Stimulated activated CD8-positive, alpha-beta memory T cell treated with anti-CD3 and anti-CD28 coated beads, Interleukin-4, amount 100 ng/mL, for 24 hours (primary cell): ENCODE results near the gene PDZRN4.
"Not testable (repeated sequence)": the region's sequence is repeated elsewhere in the genome, so short reads cannot be mapped to it uniquely, and the experiment has no call there.

Experiments
- DNase-seq: peaks from one replicate; pipeline ENCODE4 v3.0.0-alpha.2; 2020; ENCODE audit warnings: low read depth

Gene PDZRN4

GRCh38 chr12:41286426-41286825 is 98.3 kb downstream of the PDZRN4 start:
- no peak for DNase-seq

- DNase-seq = no peak
Measured at GRCh38 chr12:41287500-41288141, 99.5 kb downstream of the PDZRN4 start.

- no peak for DNase-seq
Measured at GRCh38 chr12:41288142-41288811, 100.2 kb downstream of the PDZRN4 start.

GRCh38 chr12:41289501-41289900 is 101.4 kb downstream of the PDZRN4 start:
- DNase-seq = no peak

GRCh38 chr12:41293011-41293410 is 104.9 kb downstream of the PDZRN4 start:
- DNase-seq = no peak

GRCh38 chr12:41293461-41293860 is 105.3 kb downstream of the PDZRN4 start:
- DNase-seq = no peak

GRCh38 chr12:41302979-41303403 is 114.9 kb downstream of the PDZRN4 start:
- no peak for DNase-seq

- DNase-seq = no peak
Measured at GRCh38 chr12:41304526-41304925, 116.4 kb downstream of the PDZRN4 start.

- DNase-seq = no peak
Measured at GRCh38 chr12:41310367-41310766, 122.2 kb downstream of the PDZRN4 start.

GRCh38 chr12:41311883-41312282 is 123.8 kb downstream of the PDZRN4 start:
- DNase-seq = no peak

GRCh38 chr12:41312451-41312850 is 124.3 kb downstream of the PDZRN4 start:
- not testable (repeated sequence) for DNase-seq

GRCh38 chr12:41325336-41325735 is 137.2 kb downstream of the PDZRN4 start:
- no peak for DNase-seq

GRCh38 chr12:41327096-41327895 is 139.2 kb downstream of the PDZRN4 start:
- no peak for DNase-seq

- no peak for DNase-seq
Measured at GRCh38 chr12:41333974-41334373, 145.9 kb downstream of the PDZRN4 start.

- no peak for DNase-seq
Measured at GRCh38 chr12:41334390-41334789, 146.3 kb downstream of the PDZRN4 start.

GRCh38 chr12:41336041-41336549 is 148.0 kb downstream of the PDZRN4 start:
- no peak for DNase-seq

- no peak for DNase-seq
Measured at GRCh38 chr12:41339784-41340183, 151.7 kb downstream of the PDZRN4 start.

- DNase-seq = no peak
Measured at GRCh38 chr12:41344776-41345470, 156.8 kb downstream of the PDZRN4 start.

- no peak for DNase-seq
Measured at GRCh38 chr12:41348198-41348597, 160.1 kb downstream of the PDZRN4 start.

GRCh38 chr12:41356181-41356580 is 168.1 kb downstream of the PDZRN4 start:
- no peak for DNase-seq

- DNase-seq = no peak
Measured at GRCh38 chr12:41361738-41362137, 173.6 kb downstream of the PDZRN4 start.

- DNase-seq = no peak
Measured at GRCh38 chr12:41362510-41362909, 174.4 kb downstream of the PDZRN4 start.
